Stimulated activated CD8-positive, alpha-beta memory T cell treated with anti-CD3 and anti-CD28 coated beads, Interleukin-7, amount 100 ng/mL, for 24 hours (primary cell): ENCODE results near the gene RAP1B.

Experiments
- DNase-seq: peaks from one replicate; pipeline ENCODE4 v3.0.0-alpha.2; 2020; ENCODE audit warnings: low read depth

Gene RAP1B

DNA sequence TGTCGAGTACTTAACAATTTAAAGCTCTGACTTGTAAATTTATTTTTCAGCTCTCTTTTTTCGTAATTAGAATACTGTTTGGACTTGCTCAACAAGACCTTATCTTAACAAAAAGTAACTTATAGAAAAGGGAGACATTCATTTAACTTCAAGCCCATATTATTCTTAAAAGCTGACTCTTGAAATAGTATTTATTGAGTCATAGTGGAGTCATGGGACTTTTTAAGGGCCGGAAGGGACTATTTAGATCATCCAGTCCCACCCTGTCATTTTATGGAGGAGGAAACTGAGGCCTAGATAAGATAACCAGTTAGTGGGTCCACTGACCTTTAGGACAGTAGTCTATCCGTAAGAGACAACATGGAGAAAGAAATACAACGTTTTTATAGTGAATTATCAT, 1.5 kb downstream of the RAP1B start:
- no peak for DNase-seq

DNA sequence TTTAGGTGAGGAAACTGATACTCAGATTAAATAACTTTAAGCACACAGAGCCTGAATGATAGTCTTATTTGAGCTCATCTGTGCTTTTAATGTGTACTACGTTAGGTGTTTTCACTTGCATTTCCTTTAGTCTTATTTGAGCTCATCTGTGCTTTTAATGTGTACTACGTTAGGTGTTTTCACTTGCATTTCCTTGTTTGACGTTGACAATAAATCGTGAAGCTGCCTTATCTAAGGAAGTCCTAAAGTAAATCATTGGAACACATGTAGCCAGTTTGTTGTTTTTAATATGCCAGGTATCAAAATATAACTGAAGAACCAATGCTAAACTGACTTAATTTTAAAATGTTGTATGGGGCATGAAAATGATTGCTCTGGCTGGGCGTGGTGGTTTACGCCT, 2.0 kb downstream of the RAP1B start:
- DNase-seq = no peak

DNA sequence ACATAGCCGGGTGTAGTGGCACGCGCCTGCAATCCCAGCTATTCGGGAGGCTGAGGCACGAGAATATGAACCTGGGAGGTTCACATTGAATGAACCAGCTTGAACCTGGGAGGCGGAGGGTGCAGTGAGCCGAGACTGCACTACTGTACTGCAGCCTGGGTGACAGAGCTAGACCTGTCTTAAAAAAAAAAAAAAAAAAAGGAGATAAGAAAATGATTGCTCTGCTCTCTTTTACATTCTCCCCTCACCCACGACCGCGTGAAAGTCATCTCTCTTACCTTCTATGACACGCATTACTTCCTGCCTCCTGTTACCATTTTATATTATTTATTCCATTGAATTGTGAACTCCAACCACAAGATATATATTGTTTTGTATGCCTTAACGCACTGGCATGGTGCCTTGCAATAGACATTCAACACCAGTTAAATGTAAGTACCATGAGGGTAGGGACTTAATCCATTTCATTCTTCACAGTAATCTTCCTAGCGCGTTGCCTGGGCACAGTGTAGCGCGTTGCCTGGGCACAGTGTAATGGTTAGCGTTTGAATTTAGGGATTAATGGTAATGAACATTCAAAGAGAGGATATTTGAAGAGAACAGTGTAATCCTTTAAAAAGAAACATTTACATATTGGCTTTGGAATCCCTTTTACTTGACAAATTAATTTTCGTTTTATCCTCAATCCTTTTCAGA, 2.7 kb downstream of the RAP1B start:
- DNase-seq = no peak

DNA sequence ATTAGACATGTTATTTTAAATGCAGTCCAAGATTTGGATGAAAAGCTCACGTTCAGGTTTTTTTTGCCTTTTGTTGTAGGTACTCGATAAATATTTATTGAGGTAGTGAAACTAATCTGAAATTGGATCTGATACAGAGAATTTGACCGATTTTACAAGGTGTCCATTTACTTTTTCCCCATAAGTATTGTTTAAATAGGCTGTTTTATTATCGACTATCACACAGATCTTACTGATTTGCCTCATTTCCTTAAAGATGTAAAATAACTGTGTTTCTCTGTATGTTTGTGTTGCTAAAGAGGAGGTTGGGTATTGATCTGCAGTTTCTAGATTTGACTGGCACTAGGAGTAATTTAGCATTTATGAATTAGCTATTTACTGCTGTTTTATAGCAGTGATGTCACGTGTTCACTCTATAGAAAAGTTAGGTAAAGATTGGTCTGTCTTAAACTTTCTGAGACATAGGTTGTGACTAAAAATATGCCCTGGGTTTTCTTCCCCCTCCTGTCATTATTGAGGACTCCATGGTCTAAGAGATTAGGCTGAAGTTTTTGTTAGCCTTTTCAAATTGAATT, 3.5 kb downstream of the RAP1B start:
- no peak for DNase-seq

DNA sequence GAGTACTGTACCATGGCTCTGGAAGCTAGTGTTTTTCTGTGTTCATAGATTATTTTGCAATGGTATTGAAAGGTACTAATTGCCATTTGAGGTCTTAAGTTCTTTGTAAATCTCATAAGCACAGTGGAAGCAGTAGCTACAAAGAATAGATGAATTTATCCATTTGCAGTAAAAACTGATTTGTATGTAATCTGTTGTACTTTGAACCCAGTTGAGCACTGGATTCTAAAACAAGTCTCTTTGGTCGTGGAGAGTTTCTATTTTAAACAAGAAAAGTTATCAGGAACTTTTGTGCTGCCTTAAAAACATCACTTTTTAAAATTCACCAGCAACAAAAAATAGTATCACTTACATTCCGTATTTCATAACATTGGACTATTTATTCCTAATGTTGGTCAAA, 4.1 kb downstream of the RAP1B start:
- DNase-seq = no peak

DNA sequence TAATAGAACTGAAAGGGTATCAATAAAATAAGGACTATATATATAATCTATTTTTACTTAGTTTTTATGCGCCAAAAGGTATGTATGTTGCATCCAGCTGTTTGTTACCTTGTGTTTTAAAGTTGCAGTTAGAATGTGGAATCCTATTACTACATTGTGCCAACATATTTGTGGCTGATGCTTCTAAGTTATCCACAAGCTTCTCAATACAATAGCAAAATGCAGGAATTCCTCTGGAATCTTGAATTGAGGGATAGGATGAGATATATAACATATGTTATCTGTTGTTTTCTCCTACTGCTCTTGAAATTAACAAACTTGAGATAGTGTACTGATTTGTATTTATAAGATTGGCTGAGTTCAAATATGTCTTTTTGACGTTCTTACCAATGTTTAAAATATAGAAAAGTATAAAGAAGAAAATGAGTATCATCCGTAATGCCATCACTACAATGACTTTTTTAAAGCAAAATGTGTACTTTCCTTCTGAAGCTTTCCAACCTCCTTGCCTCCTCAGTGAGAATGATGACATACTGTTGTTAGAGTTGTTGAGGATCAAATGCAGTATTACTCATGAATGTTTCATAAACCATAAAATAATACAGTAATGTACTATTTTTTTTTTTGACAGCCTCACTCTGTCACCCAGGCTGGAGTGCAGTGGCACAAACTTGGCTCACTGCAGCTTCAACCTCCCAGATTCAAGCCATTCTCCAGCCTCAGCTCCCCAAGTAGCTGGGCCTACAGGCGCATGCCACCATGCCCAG, 6.6 kb downstream of the RAP1B start:
- no peak for DNase-seq

DNA sequence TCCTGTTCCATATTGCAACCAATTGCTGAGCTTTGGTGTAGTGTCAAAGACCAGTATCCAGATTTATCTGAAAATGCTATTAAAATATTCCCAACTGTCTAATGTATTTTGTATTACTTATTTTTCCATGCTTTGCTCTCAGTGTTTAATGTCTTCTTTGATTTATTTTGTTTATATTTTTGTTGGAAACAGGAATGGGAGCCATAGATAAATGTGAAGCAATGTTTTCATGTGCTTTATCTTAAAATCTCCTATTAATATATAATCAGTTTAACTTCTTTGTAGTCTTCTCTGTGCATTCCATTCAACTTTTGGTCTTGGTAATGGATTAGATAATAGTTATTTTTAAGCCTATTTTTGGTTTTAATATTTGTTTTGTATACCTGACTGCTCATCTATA, 8.8 kb downstream of the RAP1B start:
- no peak for DNase-seq

DNA sequence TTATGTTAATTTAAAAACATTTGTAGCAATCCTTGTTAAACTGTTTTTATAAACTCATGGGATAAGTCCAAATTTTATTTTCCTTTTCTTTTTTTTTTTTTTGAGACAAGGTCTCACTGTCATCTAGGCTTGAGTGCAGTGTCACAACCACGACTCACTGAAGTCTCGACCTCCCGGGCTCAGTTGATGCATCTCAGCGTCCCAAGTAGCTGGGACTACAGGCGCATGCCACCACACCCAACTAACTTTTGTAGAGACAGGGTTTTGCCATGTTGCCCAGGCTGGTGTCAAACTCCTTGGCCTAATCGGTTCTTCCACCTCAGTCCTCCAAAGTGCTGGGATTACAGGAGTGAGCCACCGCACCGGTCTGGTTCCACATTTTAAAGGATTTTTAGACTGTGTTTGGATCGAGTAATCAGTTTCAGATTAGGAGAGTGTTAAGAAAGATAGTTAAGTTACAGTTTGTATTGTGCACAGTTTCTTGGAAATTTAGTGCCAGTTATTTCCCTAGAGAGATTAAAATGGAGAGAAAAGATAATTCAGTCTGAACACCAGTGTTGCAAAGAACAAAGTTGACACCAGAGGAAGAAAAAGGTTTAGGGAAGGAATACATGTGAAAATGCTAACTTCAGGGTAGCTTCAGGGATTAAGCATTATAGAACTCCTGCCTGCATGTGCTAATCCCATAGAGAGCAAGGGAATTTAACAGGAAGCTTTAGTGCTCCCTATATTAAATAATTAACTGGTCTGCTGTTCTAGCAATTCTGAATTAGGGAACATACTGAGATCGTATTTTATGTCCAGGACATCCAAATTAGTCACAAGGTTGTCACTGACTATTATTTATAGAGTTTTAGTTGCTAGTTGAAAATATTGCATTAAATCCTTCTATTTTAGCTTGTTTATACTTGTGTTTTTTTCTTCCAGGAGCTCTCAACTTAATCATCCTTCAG, 10.1 kb downstream of the RAP1B start:
- DNase-seq = no peak

DNA sequence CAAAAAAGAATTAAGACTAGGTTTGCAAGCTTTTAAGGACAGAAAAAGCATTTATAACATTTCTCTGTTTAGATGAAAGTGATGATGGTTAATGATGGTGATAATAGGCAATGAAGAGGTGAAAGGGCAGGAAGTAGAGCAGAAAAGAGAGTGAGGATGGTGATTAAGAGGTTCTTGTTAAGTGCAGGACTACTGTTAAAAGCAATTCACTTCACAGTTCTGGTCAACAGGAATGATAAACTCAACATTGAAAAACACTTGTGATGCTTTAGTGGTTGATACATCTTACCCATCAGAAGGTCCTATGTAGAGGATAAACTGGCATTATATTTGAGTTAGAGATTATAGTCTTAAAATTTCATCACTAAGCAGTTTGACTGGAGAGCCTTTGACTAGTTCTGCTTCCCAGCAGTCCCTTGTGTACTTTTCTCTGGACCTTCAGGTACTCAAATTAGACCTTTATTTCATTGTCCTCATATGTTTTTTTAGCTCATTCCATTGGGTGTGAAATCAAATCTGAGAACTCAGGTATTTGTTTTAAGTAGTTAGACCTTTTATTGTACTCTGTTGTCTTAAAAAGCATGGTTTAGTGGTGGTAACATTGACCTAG, 10.9 kb downstream of the RAP1B start:
- DNase-seq = no peak

DNA sequence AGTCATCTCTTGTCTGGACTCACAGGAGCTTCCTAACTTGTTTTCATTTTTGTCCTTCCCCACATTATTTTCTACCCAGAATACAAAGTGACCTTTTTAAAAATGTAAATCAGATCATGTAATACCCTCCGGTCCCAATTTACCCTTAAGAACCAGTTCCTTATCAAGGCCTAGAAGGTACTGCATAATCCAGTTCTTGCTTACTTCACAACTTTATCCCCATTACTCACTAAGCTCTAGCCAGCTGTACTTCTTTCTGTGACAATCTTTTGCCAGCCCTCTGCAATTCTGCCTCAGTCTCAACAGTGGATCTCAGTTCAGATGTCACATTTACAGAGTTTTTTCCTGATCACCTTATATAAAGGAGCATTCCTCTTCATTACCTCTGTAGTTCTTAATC, 11.6 kb downstream of the RAP1B start:
- DNase-seq = no peak

DNA sequence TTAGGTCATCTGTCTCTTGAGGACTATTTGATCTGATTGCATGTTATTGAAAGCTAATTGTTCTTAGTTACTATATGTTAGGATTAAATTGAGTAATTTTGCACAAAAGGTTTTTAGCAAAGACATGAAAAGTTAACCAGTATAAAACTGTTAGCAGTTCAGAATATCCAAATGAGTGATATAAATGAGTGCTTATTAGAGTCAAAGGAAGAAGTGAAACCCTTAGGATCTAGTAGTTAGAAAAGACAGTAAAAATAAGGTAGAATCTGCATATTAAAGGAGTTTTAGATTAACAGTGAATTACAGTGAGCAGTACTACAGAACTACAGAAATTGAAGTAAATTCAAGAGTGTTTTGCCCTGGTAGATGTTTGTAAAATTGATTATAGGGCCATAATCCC, 12.4 kb downstream of the RAP1B start:
- no peak for DNase-seq

DNA sequence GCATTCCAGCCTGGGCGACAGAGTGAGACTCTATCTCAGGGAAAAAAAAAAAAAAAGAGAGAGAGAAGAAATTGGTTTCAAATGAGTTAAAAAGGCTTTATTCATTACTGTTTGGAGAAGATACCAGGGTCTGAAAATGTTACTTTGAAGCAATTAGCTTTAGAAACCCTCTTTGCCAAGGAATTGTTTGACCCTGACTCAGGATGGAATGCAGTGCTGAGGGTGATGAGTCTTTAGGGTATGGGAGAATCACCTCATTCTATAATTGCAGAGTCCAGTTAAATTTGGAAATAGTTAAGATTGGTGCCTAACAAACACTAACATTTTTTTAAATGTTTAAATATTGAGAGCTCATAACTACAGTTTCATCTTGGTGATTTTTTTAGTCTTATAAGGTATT, 13.3 kb downstream of the RAP1B start:
- DNase-seq = no peak

DNA sequence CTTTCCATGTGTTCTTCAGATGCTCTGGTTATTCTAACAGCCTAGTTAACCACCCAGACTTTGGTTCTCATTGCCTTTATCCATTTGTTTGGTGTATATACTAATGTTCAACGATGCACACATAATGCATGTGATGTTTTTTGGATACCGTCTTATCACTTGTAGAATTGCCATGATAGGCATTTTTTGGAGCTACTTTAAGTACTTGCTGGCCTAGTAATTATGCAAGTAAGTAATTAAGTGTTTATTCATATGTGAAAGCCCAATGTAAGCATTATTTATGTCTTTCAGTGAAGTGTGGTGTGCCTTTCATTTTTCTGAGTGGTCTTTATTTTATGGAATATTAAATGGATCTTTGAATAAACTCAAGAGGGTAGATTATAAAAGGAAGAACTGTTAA, 14.2 kb downstream of the RAP1B start:
- no peak for DNase-seq

DNA sequence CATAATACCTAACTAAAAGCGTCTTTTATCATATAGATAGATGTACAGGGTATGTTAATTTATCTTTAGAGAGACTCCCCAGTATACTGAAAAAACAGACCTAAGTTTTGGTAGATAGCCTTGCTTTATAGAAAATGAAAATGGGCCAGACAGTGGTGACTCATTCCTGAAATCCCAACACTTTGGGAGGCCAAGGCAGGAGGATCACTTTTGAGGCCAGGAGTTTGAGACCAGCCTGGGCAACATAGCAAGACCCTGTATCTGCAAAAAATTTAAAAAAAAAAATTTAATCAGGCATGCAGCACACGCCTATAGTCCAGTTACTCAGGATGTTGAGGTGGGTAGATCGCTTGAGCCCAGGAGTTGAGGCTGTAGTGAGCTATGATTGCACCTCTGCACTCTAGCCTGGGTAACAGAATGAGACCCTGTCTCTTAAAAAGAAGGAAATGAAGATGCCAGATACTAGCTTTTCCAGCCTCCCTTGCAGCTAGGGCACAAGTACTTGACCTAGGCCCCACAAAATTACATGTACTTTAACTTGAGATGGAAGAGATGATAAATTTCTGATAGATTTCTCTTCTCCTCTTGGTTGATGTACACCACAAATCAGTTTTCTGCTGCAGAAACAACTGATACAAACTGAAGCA, 17.1 kb downstream of the RAP1B start:
- no peak for DNase-seq

DNA sequence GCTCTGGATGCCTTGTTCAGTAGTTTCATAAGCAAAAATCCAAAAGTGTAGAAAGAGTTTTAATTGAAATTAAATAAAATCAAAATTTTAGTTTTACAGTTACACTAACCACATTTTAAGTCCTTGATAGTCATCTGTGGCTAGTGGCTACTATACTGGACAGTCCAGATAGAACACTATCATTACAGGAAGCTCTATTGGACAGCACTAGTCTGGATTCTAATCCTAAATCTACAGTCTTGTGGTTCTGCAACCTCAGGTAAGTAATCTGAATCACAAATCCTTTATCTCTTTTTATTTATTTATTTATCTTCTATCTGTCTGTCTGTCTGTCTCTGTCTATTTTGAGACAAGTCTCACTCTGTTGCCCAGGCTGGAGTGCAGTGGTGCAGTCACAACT, 18.0 kb downstream of the RAP1B start:
- DNase-seq = no peak

DNA sequence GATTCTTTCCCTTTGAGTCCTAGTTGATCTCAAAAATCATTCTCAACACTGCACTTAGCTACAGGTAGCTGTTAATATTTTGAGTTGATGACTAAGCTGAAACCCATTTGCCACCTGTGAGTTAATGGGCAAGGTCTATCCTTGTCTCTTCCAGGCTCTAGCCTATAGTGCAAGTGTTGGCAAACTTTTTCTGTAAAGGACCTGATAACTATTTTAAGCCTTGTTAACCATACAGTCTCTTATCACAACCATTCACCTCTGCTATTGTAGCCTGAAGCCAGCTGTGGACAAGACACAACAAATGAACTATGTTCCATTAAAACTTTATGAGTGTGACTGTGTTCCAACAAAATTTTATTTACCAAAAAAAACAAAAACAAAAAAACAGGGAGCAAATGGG, 19.4 kb downstream of the RAP1B start:
- DNase-seq = no peak

DNA sequence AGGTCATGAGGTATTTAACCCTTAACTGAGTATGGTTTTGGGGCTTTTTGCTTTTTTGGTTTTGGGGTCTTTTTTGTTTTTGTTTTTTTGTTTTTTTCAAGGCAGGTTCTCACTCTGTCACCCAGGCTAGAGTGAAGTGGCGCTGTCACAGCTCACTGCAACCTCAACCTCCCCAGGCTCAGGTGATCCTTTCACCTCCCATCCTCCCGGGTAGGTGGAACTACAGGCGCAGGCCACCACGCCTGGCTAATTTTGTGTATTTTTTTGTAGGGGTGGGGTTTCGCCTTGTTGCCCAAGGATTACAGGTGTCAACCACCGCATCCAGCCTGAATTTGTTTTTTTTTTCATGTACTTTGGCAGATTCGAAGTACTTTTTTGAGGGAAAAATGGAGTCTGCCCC, 19.9 kb downstream of the RAP1B start:
- DNase-seq = no peak

DNA sequence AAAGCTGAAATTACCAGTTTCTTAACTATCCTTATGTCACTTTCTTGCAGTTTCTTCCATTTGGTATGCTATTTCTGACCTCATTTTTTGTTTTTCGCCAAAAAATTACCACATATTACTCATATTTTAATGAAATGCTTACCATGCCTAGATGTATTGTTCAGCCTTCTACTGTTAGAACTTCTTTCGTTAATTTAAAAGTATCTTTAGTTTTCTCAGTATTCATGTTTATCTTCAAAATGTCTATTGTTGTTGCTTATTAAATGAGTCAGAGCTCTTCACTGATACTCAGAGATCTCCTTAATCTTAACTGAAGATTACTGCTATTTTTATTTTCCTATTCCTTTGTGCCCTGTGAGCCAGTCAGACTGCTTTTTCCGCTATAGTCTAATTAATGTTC, 20.5 kb downstream of the RAP1B start:
- no peak for DNase-seq

DNA sequence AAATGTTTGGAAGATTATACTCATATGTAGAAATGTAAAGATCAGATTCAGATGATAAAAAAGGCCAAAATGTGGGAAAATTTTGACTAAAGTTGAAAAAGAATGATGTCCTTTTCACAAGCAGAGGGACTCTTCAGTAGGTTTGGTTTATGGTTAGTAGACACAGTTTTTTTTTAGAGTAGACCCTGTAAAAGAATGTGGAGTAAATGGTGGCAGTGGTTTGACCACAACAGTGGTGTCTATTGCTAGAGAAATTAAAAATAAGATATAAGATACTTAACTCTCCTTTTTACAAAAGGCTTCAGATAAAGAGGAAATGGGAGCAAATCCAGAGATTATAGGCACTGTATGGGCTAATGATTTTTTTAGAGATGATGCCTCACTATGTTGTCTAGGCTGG, 21.8 kb downstream of the RAP1B start:
- no peak for DNase-seq

DNA sequence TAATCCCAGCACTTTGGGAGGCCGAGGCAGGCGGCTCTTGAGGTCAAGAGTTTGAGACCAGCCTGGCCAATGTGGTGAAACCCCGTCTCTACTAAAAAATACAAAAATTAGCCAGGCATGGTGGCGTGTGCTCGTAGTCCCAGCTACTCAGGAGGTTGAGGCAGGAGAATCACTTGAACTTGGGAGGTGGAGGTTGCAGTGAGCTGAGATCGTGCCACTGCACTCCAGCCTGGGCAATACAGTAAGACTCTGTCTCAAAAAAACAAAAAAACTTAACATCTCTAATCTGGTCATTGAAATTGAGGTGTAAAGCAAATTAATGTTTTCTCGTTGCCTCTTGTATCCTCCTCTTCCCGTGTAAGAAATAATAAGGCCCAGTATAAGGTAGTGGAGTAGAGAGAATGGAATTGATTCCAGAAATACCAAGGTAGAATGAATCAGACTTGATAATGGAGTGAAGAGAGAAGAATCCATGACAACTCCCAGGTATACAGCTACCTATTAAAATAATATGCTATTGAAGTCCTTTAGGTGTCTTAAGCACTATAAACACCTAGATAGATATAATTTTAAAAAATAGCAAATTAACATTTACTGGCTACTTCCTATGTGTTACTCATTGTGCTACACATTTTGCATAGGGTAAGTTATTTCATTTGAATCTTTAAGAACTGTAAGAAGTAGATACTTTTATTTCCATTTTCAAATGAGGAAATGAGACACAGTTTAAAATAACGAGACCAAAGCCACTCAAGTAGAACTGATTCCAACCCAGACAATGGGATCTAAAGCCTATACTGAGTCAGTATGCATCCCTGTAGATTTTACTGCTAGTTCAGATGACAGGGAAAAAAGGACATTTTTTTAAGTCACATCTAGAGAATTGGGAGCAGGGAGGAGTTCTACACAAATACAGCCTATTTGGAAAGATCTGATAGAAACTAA, 23.2 kb downstream of the RAP1B start:
- no peak for DNase-seq
